HG02852 (cell line): ENCODE results near the gene CAPZA3.
"Not testable (repeated sequence)": the region's sequence is repeated elsewhere in the genome, so short reads cannot be mapped to it uniquely, and the experiment has no call there.

Experiments
- ATAC-seq: cut with Tn5 transposase; IDR thresholded peaks from one replicate; pipeline ENCODE4 v1.9.1; 2021; ENCODE audit warnings: mild to moderate bottlenecking, moderate library complexity; ENCODE audit not compliant: unreplicated experiment

Gene CAPZA3

DNA sequence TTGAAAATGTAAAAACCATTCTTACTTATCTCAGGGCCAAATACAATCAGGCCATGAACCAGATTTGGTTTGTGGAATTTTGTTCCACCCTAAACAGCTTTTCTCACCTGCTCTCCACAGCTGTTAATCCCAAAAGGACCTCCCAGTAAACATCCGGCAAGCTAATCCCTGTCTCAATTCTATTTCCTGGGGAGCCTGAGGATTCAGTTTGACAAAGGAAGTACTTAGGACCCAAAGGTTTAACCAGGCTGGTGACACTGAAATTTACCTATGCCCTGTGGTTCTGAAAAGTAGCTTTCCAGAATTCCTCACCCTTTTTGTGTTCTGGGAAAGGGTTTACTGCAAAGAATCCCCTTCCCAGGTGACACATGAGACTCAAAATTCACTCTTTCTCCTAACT, 15.0 kb downstream of the CAPZA3 start:
- no peak for ATAC-seq

GRCh38 chr12:18753481-18754123, 15.7 kb downstream of the CAPZA3 start:
- ATAC-seq, result no peak

DNA sequence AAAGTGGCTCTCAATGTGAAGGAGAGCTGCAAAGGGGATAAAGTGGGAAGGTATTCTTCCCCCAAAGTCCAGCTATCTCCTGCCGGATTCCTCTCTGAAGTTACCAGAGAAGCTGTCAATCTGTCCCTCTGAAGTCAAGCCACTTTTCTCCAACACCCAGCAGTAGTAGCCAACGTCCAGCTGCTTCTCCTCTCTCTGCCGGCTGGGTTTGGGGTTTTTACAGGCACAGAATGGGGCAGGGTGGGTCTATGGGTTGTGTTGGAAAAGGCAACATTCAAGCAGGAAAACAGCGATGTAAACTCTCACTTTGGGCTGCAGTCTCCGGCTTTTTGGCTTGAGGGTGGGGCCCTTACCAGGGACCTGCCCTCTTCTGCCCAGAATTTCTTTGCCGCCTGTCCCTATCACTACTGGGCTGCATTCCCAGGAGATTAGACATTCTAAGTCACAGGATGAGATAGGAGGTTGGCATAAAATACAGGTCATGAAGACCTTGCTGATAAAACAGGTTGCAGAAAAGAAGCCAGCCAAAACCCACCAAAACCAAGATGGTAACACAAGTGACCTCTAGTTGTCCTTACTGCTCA, 16.3 kb downstream of the CAPZA3 start:
- ATAC-seq, result no peak

- no peak for ATAC-seq
These were observed 17.4 kb downstream of the CAPZA3 start for GRCh38 chr12:18755341-18755740.

DNA sequence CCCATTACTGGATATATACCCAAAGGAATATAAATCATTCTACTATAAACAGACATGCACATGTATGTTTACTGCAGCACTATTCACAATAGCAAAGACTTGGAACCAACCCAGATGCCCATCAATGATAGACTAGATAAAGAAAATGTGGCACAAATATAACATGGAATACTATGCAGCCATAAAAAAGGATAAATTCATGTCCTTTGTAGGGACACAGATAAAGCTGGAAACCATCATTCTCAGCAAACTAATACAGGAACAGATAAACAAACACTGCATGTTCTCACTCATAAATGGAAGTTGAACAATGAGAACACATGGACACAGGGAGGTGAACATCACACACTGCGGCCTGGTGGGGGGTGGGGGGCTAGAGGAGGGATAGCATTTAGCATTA, 28.6 kb downstream of the CAPZA3 start:
- not testable (repeated sequence) for ATAC-seq

DNA sequence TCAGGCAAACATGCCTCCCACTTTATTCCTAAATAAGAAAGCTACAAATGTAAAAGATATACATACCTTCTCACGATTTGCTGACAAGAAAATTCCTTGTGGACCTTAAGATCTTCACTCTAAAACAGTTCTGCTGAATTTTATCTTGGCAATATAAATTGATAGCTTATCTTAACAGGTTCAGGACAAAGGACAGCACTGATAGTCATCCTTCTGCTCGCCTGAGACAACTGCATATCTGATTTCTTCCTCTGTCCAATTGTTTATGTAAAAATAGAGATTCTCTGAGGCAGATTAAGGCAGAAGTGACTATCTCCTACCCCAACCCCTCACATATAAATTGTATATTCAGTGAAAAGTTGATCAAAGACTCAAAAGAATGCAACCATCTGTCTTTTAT, 44.9 kb downstream of the CAPZA3 start:
- ATAC-seq, result no peak

DNA sequence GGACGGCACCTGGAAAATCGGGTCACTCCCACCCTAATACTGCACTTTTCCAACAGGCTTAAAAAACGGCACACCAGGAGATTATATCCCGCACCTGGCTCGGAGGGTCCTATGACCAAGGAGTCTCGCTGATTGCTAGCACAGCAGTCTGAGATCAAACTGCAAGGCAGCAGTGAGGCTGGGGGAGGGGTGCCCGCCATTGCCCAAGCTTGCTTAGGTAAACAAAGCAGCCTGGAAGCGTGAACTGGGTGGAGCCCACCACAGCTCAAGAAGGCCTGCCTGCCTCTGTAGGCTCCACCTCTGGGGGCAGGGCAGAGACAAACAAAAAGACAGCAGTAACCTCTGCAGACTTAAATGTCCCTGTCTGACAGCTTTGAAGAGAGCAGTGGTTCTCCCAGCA, 47.5 kb downstream of the CAPZA3 start:
- not testable (repeated sequence) for ATAC-seq
